Measurements from ENCODE around the gene PCGF6.

DNA sequence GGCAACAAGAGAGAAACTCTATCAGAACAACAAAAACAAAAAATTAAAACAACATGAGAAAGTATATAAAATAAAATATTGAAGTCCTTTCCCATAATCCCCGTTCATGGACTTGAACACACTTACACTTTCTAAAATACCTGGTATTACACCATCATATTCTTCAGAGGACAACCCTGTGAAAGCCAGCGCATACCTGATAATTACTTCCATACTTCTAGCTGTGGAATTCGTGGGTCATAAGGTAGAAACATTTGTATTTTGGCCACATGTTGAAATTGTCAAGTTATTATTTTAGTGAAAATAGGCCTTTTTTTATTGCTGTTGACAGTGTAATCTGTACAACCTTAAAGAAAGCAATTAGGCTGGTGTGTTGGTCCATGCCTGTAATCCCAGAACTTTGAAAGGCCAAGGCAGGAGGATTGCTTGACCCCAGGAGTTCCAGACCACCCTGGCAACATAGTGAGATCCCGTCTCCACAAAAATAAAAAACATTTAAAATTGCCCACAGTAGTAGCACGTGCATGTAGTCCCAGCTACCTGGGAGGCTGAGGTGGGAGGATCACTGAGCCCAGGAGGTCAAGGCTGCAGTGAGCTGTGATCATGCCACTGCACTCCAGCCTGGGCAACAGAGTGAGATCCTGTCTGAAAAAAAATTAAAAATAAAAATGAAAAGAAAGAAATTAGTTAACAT, 5.1 kb upstream of the PCGF6 start:
- TF ChIP-seq EP300 (IDR thresholded peaks at IDR 0.05), result no peak
- no peak for TF ChIP-seq CTCF (IDR thresholded peaks at IDR 0.05)
- no peak for TF ChIP-seq POLR2A (IDR thresholded peaks at IDR 0.05)

All from upper lobe of left lung (tissue), 4 donors.